GM12872 (cell line): ENCODE data around the gene NAALADL2.

Source experiments
- TF ChIP-seq, protein P1 (sequence below): IDR thresholded peaks from 3 replicates; pipeline ENCODE4 v1.5.1; 2011; ENCODE audit warnings: low read depth, mild to moderate bottlenecking, low read length, moderate library complexity; ENCODE audit not compliant: insufficient read depth

NAALADL2 gene

GRCh38 chr3:175640958-175641357 lies 781.8 kb downstream of the NAALADL2 start:
- TF ChIP-seq, protein P1, sequence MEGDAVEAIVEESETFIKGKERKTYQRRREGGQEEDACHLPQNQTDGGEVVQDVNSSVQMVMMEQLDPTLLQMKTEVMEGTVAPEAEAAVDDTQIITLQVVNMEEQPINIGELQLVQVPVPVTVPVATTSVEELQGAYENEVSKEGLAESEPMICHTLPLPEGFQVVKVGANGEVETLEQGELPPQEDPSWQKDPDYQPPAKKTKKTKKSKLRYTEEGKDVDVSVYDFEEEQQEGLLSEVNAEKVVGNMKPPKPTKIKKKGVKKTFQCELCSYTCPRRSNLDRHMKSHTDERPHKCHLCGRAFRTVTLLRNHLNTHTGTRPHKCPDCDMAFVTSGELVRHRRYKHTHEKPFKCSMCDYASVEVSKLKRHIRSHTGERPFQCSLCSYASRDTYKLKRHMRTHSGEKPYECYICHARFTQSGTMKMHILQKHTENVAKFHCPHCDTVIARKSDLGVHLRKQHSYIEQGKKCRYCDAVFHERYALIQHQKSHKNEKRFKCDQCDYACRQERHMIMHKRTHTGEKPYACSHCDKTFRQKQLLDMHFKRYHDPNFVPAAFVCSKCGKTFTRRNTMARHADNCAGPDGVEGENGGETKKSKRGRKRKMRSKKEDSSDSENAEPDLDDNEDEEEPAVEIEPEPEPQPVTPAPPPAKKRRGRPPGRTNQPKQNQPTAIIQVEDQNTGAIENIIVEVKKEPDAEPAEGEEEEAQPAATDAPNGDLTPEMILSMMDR = no peak

- TF ChIP-seq, protein P1 = no peak
These were observed 787.7 kb downstream of the NAALADL2 start for GRCh38 chr3:175646865-175647264.

DNA sequence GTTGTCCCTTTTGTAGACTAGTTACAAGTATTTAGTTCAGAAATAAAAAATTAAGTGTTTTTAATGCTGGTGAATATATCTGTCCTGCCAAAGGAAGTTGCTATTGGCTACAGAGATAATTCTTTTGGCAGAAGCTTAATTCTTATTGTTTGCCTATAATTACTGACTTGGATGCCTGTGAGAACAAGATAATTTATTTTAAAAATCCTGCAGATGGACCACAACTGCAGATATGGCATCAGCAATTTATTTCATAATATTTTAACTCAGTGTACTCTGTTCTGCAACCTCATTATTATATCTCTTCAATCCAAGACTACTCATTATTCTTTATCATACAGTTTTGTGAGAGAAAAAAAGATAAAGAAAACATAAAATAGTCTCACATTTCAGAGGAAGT lies 789.8 kb downstream of the NAALADL2 start:
- TF ChIP-seq, protein P1 = no peak

DNA sequence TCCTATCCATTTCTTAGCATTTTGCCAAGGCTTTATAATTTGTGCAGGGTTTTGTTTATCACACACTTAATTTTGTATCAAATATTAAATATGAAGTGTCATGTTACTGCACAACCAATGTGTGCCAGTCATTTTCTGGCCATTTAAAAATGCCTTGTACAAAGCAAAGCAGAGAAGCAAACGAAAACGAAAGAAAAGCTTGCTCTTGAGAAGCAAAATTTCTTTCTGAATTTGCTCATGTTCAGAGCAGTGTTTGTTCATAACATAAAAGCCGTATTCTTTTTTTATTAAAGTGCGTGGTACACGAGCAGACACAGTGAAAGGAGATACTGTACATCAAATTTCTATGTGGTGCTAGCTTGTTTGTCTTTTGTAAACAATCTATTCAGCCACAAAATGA lies 792.6 kb downstream of the NAALADL2 start:
- TF ChIP-seq, protein P1 = no peak

- TF ChIP-seq, protein P1 = no peak
These were observed 796.2 kb downstream of the NAALADL2 start for GRCh38 chr3:175655351-175655750.

GRCh38 chr3:175656461-175656860 lies 797.3 kb downstream of the NAALADL2 start:
- TF ChIP-seq, protein P1 = no peak

DNA sequence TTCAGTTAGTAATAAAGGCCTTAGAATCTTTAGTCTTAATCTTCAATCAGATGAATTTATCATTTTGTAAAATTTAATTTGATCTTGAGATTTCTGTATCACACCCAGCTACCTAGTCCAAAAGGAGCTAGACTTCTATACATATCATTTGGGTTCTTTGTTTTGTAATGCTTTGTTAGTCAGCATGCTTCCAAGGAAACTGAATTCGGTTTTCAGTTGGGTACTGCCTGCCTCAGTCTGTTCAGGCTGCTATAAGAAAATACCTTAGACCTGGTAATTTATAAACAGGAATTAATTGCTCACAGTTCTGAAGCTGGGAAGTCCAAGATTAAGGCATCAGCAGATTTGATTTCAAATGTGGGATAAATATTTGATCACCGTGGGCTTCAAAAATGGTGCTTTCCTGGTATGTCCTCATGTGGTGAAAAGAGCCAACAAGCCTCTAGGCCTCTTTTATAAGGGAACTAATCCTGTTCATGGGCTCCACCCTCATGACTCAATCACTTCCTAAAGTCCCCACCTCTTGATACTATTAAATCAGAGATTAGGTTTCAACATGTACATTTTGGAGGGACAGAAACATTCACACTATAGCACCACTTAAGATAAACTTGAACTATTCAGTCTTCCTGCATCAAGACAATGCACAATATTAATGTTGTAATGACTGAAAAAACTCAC lies 800.7 kb downstream of the NAALADL2 start:
- TF ChIP-seq, protein P1 = no peak

DNA sequence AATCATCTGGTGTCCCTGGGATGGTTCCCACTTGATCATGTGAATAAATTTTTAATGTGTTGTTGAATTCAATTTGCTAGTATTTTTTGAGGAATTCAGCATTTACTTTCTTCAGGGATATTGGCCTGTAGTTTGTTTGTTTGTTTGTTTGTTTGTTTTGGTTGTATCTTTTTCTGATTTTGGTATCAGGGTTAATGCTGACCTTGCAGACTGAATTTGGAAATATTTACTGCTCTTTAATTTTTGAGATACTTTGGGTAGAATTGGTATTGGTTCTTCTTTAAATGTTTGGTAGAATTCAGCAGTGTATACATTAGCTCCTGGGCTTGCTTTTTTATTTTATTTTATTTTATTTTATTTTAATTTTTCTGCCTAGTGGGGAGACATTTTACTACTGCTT lies 803.7 kb downstream of the NAALADL2 start:
- TF ChIP-seq, protein P1 = no peak
